ENCODE measurements around the gene IFNE.

- TF ChIP-seq PATZ1 (CRISPR knock-in tag; IDR thresholded peaks at IDR 0.05; ENCODE audit: borderline replicate concordance), result no peak
- no peak for TF ChIP-seq ESRRG (CRISPR knock-in tag; IDR thresholded peaks at IDR 0.05)
- no peak for TF ChIP-seq SNAI2 (CRISPR knock-in tag; IDR thresholded peaks at IDR 0.05)
- no peak for TF ChIP-seq ZC3H10 (CRISPR knock-in tag; IDR thresholded peaks at IDR 0.05)
- TF ChIP-seq ZNF565 (CRISPR knock-in tag; conservative IDR thresholded peaks at IDR 0.05; ENCODE audit: low read depth), result no peak
- TF ChIP-seq TCF4 (CRISPR knock-in tag; IDR thresholded peaks at IDR 0.05; ENCODE audit: borderline replicate concordance), result no peak
- no peak for TF ChIP-seq ZFP3 (CRISPR knock-in tag; IDR thresholded peaks at IDR 0.05)
- TF ChIP-seq ZNF70 (CRISPR knock-in tag; IDR thresholded peaks at IDR 0.05), result no peak
- no peak for TF ChIP-seq OSR1 (CRISPR knock-in tag; IDR thresholded peaks at IDR 0.05)
- no peak for TF ChIP-seq ARNTL (CRISPR knock-in tag; IDR thresholded peaks at IDR 0.05; ENCODE audit: borderline replicate concordance, low read depth)
- TF ChIP-seq ZFP30 (CRISPR knock-in tag; IDR thresholded peaks at IDR 0.05), result no peak
- TF ChIP-seq, protein P1, sequence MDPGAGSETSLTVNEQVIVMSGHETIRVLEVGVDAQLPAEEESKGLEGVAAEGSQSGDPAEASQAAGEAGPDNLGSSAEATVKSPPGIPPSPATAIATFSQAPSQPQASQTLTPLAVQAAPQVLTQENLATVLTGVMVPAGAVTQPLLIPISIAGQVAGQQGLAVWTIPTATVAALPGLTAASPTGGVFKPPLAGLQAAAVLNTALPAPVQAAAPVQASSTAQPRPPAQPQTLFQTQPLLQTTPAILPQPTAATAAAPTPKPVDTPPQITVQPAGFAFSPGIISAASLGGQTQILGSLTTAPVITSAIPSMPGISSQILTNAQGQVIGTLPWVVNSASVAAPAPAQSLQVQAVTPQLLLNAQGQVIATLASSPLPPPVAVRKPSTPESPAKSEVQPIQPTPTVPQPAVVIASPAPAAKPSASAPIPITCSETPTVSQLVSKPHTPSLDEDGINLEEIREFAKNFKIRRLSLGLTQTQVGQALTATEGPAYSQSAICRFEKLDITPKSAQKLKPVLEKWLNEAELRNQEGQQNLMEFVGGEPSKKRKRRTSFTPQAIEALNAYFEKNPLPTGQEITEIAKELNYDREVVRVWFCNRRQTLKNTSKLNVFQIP (CRISPR knock-in tag; IDR thresholded peaks at IDR 0.05; ENCODE audit: borderline replicate concordance, low read depth), result no peak
- TF ChIP-seq BACH2 (CRISPR knock-in tag; IDR thresholded peaks at IDR 0.05; ENCODE audit: borderline replicate concordance), result no peak
- TF ChIP-seq CSDC2 (CRISPR knock-in tag; IDR thresholded peaks at IDR 0.05), result no peak
These were observed 23.5 kb upstream of the IFNE start for GRCh38 chr9:21505425-21506179.
